ENCODE measurements around the gene RAPGEF1. TPM values are rescaled to one million over a fixed set of nuclear protein-coding genes. Genes with fewer than 3 reads are reported as not detected.

Gene RAPGEF1
- total RNA-seq, 1 donor from 2014 or later: 76.8 TPM

DNA sequence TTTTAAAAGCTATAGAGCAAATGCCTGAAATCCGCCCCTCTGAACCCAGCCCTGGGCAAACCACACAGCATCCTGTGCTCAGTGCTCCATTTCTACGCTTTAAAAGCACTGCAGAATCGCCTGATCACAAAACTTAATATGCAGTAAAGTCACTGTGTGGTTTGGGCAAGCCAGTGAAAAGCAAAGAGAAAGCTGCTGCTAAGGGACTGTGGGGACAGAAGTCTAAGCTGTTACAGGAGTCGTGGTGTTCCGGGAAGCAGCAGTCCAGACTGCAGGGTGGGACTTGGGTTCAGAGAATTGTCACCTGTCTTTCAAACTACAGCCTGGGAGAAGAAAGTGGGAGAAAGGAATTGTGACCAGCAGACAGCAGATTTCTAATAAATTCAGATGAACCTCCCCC is 8.2 kb downstream of the RAPGEF1 start:
- Mint-ChIP-seq H3K27ac (ENCODE audit: unreplicated experiment) (peak overlapping the region; percentile 82), H3K27me3 (ENCODE audit: low read depth, unreplicated experiment) (no peaks in the 10 kb centered on the region), H3K36me3 (ENCODE audit: low read depth, unreplicated experiment) (peaks cover 14% of the 10 kb centered on the region), H3K9me3 (ENCODE audit: unreplicated experiment) (no peaks in the 10 kb centered on the region), H3K4me3 (ENCODE audit: unreplicated experiment) (no peak overlapping the region), H3K4me1 (ENCODE audit: low read depth, unreplicated experiment) (peaks cover 87% of the 10 kb centered on the region)
- DNase-seq (ENCODE audit: low read depth): no peak
- Histone ChIP-seq H3K36me3 (ENCODE audit: insufficient read depth, low read length) (no peaks in the 10 kb centered on the region), H3K4me3 (ENCODE audit: insufficient read depth, low read depth, low read length) (no peak overlapping the region), H3K4me1 (ENCODE audit: insufficient read depth, low read length) (peaks cover 61% of the 10 kb centered on the region), H4K20me1 (ENCODE audit: insufficient read depth, low read length) (peaks cover 77% of the 10 kb centered on the region), H3K27ac (ENCODE audit: low read depth, low read length) (no peak overlapping the region), H3K9me3 (ENCODE audit: insufficient read depth, low read depth, low read length) (no peaks in the 10 kb centered on the region), H3K9ac (ENCODE audit: low read length) (no peak overlapping the region), H3K27me3 (ENCODE audit: insufficient read depth, low read length) (no peaks in the 10 kb centered on the region), H2AFZ (ENCODE audit: low read depth, low read length) (no peak overlapping the region), H3K4me2 (ENCODE audit: low read length) (peak overlapping the region; percentile 23), H3K79me2 (ENCODE audit: insufficient read depth, low read length) (peaks cover 77% of the 10 kb centered on the region)
- FAIRE-seq: no peak
- TF ChIP-seq, protein P1, sequence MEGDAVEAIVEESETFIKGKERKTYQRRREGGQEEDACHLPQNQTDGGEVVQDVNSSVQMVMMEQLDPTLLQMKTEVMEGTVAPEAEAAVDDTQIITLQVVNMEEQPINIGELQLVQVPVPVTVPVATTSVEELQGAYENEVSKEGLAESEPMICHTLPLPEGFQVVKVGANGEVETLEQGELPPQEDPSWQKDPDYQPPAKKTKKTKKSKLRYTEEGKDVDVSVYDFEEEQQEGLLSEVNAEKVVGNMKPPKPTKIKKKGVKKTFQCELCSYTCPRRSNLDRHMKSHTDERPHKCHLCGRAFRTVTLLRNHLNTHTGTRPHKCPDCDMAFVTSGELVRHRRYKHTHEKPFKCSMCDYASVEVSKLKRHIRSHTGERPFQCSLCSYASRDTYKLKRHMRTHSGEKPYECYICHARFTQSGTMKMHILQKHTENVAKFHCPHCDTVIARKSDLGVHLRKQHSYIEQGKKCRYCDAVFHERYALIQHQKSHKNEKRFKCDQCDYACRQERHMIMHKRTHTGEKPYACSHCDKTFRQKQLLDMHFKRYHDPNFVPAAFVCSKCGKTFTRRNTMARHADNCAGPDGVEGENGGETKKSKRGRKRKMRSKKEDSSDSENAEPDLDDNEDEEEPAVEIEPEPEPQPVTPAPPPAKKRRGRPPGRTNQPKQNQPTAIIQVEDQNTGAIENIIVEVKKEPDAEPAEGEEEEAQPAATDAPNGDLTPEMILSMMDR (IDR thresholded peaks at IDR 0.05; ENCODE audit: insufficient read depth, low read depth, low read length): no peak
- no peak for TF ChIP-seq EZH2 (IDR thresholded peaks at IDR 0.05; ENCODE audit: insufficient read depth, low read length)

DNA sequence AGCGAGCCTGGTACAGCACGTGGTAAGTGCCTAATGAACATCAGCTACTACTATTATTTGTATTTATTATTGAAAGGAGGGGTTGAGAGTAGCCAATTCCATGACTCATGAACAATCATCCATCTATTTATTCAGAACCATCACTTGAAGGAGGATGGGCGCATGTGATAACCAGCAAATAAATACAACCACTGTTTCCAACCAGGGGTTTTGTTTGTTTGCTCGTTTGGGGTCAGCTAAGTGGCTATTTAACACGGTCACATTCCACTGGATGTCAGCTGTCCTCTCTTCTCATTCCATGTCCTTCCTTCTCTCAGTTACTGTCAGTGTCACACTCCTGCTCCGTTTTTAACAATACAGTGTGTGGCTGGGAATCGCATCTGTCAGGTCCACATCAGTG is 8.6 kb downstream of the RAPGEF1 start:
- Histone ChIP-seq H4K20me1 (ENCODE audit: insufficient read depth, low read length) (peaks cover 77% of the 10 kb centered on the region), H3K27me3 (ENCODE audit: insufficient read depth, low read length) (no peaks in the 10 kb centered on the region), H3K79me2 (ENCODE audit: insufficient read depth, low read length) (peaks cover 76% of the 10 kb centered on the region), H3K4me2 (ENCODE audit: low read length) (peak overlapping the region; percentile 23), H3K4me3 (ENCODE audit: insufficient read depth, low read depth, low read length) (no peak overlapping the region), H3K27ac (ENCODE audit: low read depth, low read length) (no peak overlapping the region), H2AFZ (ENCODE audit: low read depth, low read length) (no peak overlapping the region), H3K9me3 (ENCODE audit: insufficient read depth, low read depth, low read length) (no peaks in the 10 kb centered on the region), H3K36me3 (ENCODE audit: insufficient read depth, low read length) (no peaks in the 10 kb centered on the region), H3K9ac (ENCODE audit: low read length) (no peak overlapping the region), H3K4me1 (ENCODE audit: insufficient read depth, low read length) (peaks cover 61% of the 10 kb centered on the region)
- TF ChIP-seq, protein P1 (IDR thresholded peaks at IDR 0.05; ENCODE audit: insufficient read depth, low read depth, low read length): no peak
- no peak for TF ChIP-seq EZH2 (IDR thresholded peaks at IDR 0.05; ENCODE audit: insufficient read depth, low read length)
- H3K36me3 Mint-ChIP-seq (ENCODE audit: low read depth, unreplicated experiment): peaks cover 11% of the 10 kb centered on the region
- H3K4me1 Mint-ChIP-seq (ENCODE audit: low read depth, unreplicated experiment): peaks cover 83% of the 10 kb centered on the region
- no peaks in the 10 kb centered on the region for H3K27me3 Mint-ChIP-seq (ENCODE audit: low read depth, unreplicated experiment)
- peak overlapping the region; percentile 82 for H3K27ac Mint-ChIP-seq (ENCODE audit: unreplicated experiment)
- H3K4me3 Mint-ChIP-seq (ENCODE audit: unreplicated experiment): no peak overlapping the region
- no peaks in the 10 kb centered on the region for H3K9me3 Mint-ChIP-seq (ENCODE audit: unreplicated experiment)
- FAIRE-seq: no peak
- DNase-seq (ENCODE audit: low read depth): no peak

DNA sequence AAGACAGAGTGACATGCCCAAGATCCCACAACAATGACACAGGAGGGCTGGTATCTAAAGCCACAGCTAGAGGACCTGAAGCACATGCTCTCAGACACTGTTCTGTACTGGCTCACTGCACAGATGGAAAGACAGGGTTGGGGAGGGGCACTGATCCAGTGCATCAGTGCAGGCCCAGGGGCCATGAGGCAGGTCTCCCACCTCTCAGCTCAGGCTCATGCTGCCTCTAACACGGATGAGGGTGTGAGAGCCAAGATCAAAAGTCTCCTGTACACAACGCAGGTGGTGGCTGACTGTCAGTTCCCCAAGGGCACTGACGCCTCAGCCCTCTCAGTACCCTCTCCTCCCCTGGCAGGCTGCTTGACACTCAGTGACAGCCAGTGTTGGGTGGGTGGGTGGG is 10.9 kb downstream of the RAPGEF1 start:
- H3K9me3 ChIP-seq (ENCODE audit: insufficient read depth, low read depth, low read length): no peaks in the 10 kb centered on the region
- no peak for TF ChIP-seq EZH2 (IDR thresholded peaks at IDR 0.05; ENCODE audit: insufficient read depth, low read length)
- TF ChIP-seq, protein P1 (IDR thresholded peaks at IDR 0.05; ENCODE audit: insufficient read depth, low read depth, low read length): no peak
- H4K20me1 ChIP-seq (ENCODE audit: insufficient read depth, low read length): peaks cover 69% of the 10 kb centered on the region
- peaks cover 2% of the 10 kb centered on the region for H3K36me3 Mint-ChIP-seq (ENCODE audit: low read depth, unreplicated experiment)
- no peak overlapping the region for H3K4me3 ChIP-seq (ENCODE audit: insufficient read depth, low read depth, low read length)
- DNase-seq (ENCODE audit: low read depth): no peak
- H3K9ac ChIP-seq (ENCODE audit: low read length): no peak overlapping the region
- no peaks in the 10 kb centered on the region for H3K36me3 ChIP-seq (ENCODE audit: insufficient read depth, low read length)
- H3K27me3 Mint-ChIP-seq (ENCODE audit: low read depth, unreplicated experiment): no peaks in the 10 kb centered on the region
- no peak overlapping the region for H3K4me3 Mint-ChIP-seq (ENCODE audit: unreplicated experiment)
- H3K4me1 Mint-ChIP-seq (ENCODE audit: low read depth, unreplicated experiment): peaks cover 60% of the 10 kb centered on the region
- H2AFZ ChIP-seq (ENCODE audit: low read depth, low read length): no peak overlapping the region
- H3K9me3 Mint-ChIP-seq (ENCODE audit: unreplicated experiment): no peaks in the 10 kb centered on the region
- peaks cover 74% of the 10 kb centered on the region for H3K79me2 ChIP-seq (ENCODE audit: insufficient read depth, low read length)
- FAIRE-seq: no peak
- peak overlapping the region; percentile 48 for H3K27ac Mint-ChIP-seq (ENCODE audit: unreplicated experiment)
- H3K27ac ChIP-seq (ENCODE audit: low read depth, low read length): no peak overlapping the region
- H3K4me2 ChIP-seq (ENCODE audit: low read length): no peak overlapping the region
- H3K27me3 ChIP-seq (ENCODE audit: insufficient read depth, low read length): no peaks in the 10 kb centered on the region
- peaks cover 43% of the 10 kb centered on the region for H3K4me1 ChIP-seq (ENCODE audit: insufficient read depth, low read length)

Measured in astrocyte (in vitro differentiated cells and primary cell).